NCI-H524 treated with DMSO at 0.1 percent for 48 hours (cell line): ENCODE results near the gene CPT1A.

ENCODE experiments used
- DNase-seq: peaks from one replicate; lab custom pipeline; 2025; lab: John Stamatoyannopoulos, UW

The CPT1A gene

DNA sequence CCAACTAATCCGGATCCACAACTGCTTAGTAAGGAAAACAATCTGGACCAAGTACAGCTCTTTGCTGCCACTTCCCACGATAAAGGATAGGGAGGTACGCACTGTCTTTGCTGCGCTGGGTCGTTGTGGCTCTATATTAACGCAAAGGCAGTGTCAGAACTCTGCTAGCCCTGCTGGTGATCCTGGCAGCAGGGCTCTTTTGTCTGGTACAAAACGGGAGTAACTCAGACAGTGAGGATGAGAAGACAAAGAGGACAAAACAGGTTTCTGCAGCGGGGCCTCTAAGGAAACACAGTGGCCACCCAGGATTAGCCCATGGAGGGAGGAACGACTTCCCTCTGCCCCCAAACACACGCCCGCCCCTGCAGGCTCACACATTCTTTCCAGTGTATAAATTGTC, 131.3 kb downstream of the CPT1A start:
- no peak for DNase-seq

- DNase-seq: no peak
Observed at GRCh38 chr11:68709062-68709461, 132.7 kb downstream of the CPT1A start.

GRCh38 chr11:68707527-68707926, 134.2 kb downstream of the CPT1A start:
- DNase-seq: no peak

GRCh38 chr11:68704887-68705286, 136.8 kb downstream of the CPT1A start:
- no peak for DNase-seq
